ENCODE data around the gene CRX.

- no peak for TF ChIP-seq POLR2A (IDR thresholded peaks at IDR 0.05; ENCODE audit: low read length)
- TF ChIP-seq GATA1 (IDR thresholded peaks at IDR 0.05; ENCODE audit: low read depth, low read length): no peak
Measured at GRCh38 chr19:47865166-47865565, 43.4 kb downstream of the CRX start.

Measured in erythroblast (primary cell).